Fibroblast of lung (primary cell): Measurements from ENCODE around the gene KNOP1. TPM values are rescaled to one million over a fixed set of nuclear protein-coding genes. Genes with fewer than 3 reads are reported as not detected.

ENCODE experiments used
- DNase-seq, 2 donors: peaks; one replicate each; pipeline versions ENCODE4 v3.0.0 to v3.0.0-alpha.2; 2010; ENCODE audit warnings: low read depth in 2 of 2
- H2AFZ ChIP-seq: 2 replicates; pipeline ENCODE4 v1.5.1; 2012; ENCODE audit warnings: low read length, control low read depth, inconsistent platforms
- H3K27ac ChIP-seq: 2 replicates; pipeline ENCODE4 v1.5.1; 2011; ENCODE audit warnings: low read length, control low read depth; ENCODE audit not compliant: insufficient read depth
- H3K27me3 ChIP-seq: 2 replicates; pipeline ENCODE4 v1.5.1; 2011; ENCODE audit warnings: mild to moderate bottlenecking, low read length; ENCODE audit not compliant: control insufficient read depth, insufficient read depth
- H3K36me3 ChIP-seq: 2 replicates; pipeline ENCODE4 v1.5.1; 2011; ENCODE audit warnings: low read length; ENCODE audit not compliant: control insufficient read depth, insufficient read depth
- H3K4me1 ChIP-seq: 2 replicates; pipeline ENCODE4 v1.5.1; 2011; ENCODE audit warnings: low read length; ENCODE audit not compliant: control insufficient read depth, insufficient read depth; ENCODE audit errors: extremely low read depth
- H3K4me2 ChIP-seq: 2 replicates; pipeline ENCODE4 v1.5.1; 2011; ENCODE audit warnings: low read length, control low read depth; ENCODE audit not compliant: insufficient read depth; ENCODE audit errors: extremely low read depth
- H3K4me3 ChIP-seq, 4 experiments: fragments of 200-600 bp in 1 of 4; sonication (generic) in 1 of 4; replicated peaks in 1 of 4; 2 replicates each; pipeline ENCODE4 v1.5.1; 2011 to 2016; ENCODE audit warnings: low read length in 4 of 4, low read depth in 3 of 4, mild to moderate bottlenecking in 3 of 4, control low read depth in 2 of 4, inconsistent platforms in 1 of 4, mixed read lengths in 1 of 4; ENCODE audit not compliant: insufficient read depth in 1 of 4; ENCODE audit errors: control extremely low read depth in 1 of 4
- H3K79me2 ChIP-seq: 2 replicates; pipeline ENCODE4 v1.5.1; 2012; ENCODE audit warnings: mild to moderate bottlenecking, low read length, inconsistent platforms; ENCODE audit not compliant: control insufficient read depth, insufficient read depth
- H3K9ac ChIP-seq: 2 replicates; pipeline ENCODE4 v1.5.1; 2011; ENCODE audit warnings: mild to moderate bottlenecking, low read length, control low read depth; ENCODE audit not compliant: insufficient read depth
- H3K9me3 ChIP-seq: 2 replicates; pipeline ENCODE4 v1.5.1; 2012; ENCODE audit warnings: low read depth, low read length; ENCODE audit not compliant: control insufficient read depth, insufficient read depth
- H4K20me1 ChIP-seq: 2 replicates; pipeline ENCODE4 v1.5.1; 2011; ENCODE audit warnings: low read length; ENCODE audit not compliant: control insufficient read depth, insufficient read depth; ENCODE audit errors: extremely low read depth
- EZH2 ChIP-seq: IDR thresholded peaks from 2 replicates; pipeline ENCODE4 v1.5.1; 2012; ENCODE audit warnings: low read length, control low read depth, mild to moderate bottlenecking; ENCODE audit errors: missing control alignments
- polyA plus RNA-seq, 2 donors: library from polyadenylated mRNA; depleted of rRNA in 1 of 2; stranded (reverse) in 1 of 2; unstranded in 1 of 2; fragments of >200 nt; gene quantifications; 2 replicates each; pipeline ENCODE4 v1.2.1, GENCODE V29; 2011 to 2012; ENCODE audit warnings: missing spikeins in 1 of 2
- total RNA-seq: library from RNA; depleted of rRNA; stranded (reverse); fragments of >200 nt; gene quantifications from 2 replicates; pipeline ENCODE4 v1.2.1, GENCODE V29; 2014
- TF ChIP-seq, protein P1 (sequence below), 2 donors: IDR thresholded peaks in 1 of 2; conservative IDR thresholded peaks in 1 of 2; 1 replicate in 1 of 2; 2 replicates in 1 of 2; pipeline ENCODE4 v1.5.1; 2011 to 2012; ENCODE audit warnings: low read length in 2 of 2, control low read depth in 1 of 2, inconsistent platforms in 1 of 2, low read depth in 1 of 2, mild to moderate bottlenecking in 1 of 2

KNOP1 gene
- total and polyA plus RNA-seq, 2 donors (not counting 1 experiment from before 2014, with no cell fraction given) = 7.8 to 12.1 TPM

DNA sequence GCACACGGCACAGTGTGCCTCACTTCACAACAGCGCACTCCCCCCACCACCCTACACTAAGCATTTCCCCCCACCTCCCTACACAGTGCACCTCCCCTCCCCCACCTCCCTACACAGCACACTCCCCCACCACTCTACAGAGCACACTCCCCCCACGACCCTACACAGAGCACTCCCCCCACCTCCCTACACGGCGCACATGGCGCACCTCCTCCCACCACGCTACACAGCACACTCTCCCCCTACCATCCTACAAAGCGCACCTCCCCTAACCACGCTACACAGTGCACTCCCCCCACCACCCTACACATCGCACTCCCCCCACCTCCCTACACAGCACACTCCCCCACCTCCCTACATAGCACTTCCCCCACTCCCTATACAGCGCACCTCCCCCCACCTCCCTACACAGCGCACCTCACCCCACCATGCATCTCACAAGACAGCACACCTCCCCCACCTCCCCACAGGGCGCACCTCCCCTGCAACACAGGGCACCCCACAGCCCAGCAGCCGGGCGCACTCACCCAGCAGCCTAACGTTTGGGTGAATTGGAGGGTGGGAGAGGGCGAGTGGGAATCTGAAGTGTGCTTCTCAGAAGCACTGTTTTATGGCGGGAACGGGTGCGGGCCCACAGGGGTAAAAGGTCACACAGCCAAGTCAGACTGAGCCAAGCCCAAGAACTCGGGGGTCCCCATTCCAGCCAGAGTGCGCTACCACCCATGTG lies 10.3 kb downstream of the KNOP1 start:
- no peak for DNase-seq
- H3K36me3 ChIP-seq = peaks cover 24% of the 10 kb centered on the region

DNA sequence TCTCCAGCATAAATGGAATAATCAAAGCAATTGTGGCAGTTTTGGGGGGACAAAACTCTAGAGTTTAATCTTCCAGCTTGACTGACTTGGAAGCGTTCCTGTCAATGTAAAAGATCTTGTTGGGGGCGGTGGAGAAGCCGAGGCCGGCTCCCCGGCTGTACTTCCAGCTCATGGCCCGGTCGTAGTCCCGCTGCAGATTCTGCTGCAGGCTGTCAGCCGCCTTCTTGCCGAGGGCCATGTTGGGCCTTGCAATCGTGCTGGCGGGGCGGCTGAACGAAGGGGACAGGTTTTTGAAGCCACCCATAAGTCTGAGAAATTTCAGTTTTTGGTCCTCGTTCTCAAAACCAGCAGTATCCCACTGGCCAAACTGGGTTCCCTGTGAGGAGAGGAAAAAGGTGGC lies 11.2 kb downstream of the KNOP1 start:
- H2AFZ ChIP-seq = no peak overlapping the region
- H3K4me2 ChIP-seq = no peak overlapping the region
- no peaks in the 10 kb centered on the region for H3K9me3 ChIP-seq
- peaks cover 19% of the 10 kb centered on the region for H3K36me3 ChIP-seq
- H4K20me1 ChIP-seq = no peaks in the 10 kb centered on the region
- TF ChIP-seq, protein P1, sequence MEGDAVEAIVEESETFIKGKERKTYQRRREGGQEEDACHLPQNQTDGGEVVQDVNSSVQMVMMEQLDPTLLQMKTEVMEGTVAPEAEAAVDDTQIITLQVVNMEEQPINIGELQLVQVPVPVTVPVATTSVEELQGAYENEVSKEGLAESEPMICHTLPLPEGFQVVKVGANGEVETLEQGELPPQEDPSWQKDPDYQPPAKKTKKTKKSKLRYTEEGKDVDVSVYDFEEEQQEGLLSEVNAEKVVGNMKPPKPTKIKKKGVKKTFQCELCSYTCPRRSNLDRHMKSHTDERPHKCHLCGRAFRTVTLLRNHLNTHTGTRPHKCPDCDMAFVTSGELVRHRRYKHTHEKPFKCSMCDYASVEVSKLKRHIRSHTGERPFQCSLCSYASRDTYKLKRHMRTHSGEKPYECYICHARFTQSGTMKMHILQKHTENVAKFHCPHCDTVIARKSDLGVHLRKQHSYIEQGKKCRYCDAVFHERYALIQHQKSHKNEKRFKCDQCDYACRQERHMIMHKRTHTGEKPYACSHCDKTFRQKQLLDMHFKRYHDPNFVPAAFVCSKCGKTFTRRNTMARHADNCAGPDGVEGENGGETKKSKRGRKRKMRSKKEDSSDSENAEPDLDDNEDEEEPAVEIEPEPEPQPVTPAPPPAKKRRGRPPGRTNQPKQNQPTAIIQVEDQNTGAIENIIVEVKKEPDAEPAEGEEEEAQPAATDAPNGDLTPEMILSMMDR (conservative IDR thresholded peaks at IDR 0.05 in 1 of 2, IDR thresholded peaks at IDR 0.05 in 1 of 2; ENCODE audit: low read depth in 1 of 2, low read length in 2 of 2) = no peak
- no peak for TF ChIP-seq EZH2
- no peaks in the 10 kb centered on the region for H3K79me2 ChIP-seq
- no peaks in the 10 kb centered on the region for H3K27me3 ChIP-seq
- no peak overlapping the region for H3K27ac ChIP-seq
- no peak for DNase-seq
- H3K4me1 ChIP-seq = peaks cover 11% of the 10 kb centered on the region
- no peak overlapping the region for H3K9ac ChIP-seq
- H3K4me3 ChIP-seq = no peak overlapping the region

More for the DNA sequence above, 10.3 kb downstream of the KNOP1 start:
- Histone ChIP-seq H3K27me3 (no peaks in the 10 kb centered on the region), H3K27ac (no peak overlapping the region), H3K4me3 (no peak overlapping the region), H2AFZ (no peak overlapping the region), H3K9ac (no peak overlapping the region), H3K4me1 (peaks cover 11% of the 10 kb centered on the region), H3K4me2 (no peak overlapping the region), H4K20me1 (no peaks in the 10 kb centered on the region), H3K9me3 (no peaks in the 10 kb centered on the region), H3K79me2 (peaks cover 6% of the 10 kb centered on the region)
- TF ChIP-seq EZH2 = no peak
- TF ChIP-seq, protein P1 (conservative IDR thresholded peaks at IDR 0.05 in 1 of 2, IDR thresholded peaks at IDR 0.05 in 1 of 2; ENCODE audit: low read depth in 1 of 2, low read length in 2 of 2) = no peak

GRCh38 chr16:19705843-19706242 lies 12.2 kb downstream of the KNOP1 start:
- H3K36me3 ChIP-seq = peaks cover 18% of the 10 kb centered on the region
- TF ChIP-seq EZH2 = no peak
- TF ChIP-seq, protein P1 (conservative IDR thresholded peaks at IDR 0.05 in 1 of 2, IDR thresholded peaks at IDR 0.05 in 1 of 2; ENCODE audit: low read depth in 1 of 2, low read length in 2 of 2) = no peak
- H2AFZ ChIP-seq = no peak overlapping the region
- H3K4me2 ChIP-seq = no peak overlapping the region
- H4K20me1 ChIP-seq = no peaks in the 10 kb centered on the region
- no peaks in the 10 kb centered on the region for H3K27me3 ChIP-seq
- no peak overlapping the region for H3K4me3 ChIP-seq
- H3K4me1 ChIP-seq = peaks cover 11% of the 10 kb centered on the region
- no peaks in the 10 kb centered on the region for H3K79me2 ChIP-seq
- no peak overlapping the region for H3K27ac ChIP-seq
- no peak for DNase-seq
- H3K9ac ChIP-seq = no peak overlapping the region
- no peaks in the 10 kb centered on the region for H3K9me3 ChIP-seq
